ENCODE results near the gene AUH. TPM values are rescaled to one million over a fixed set of nuclear protein-coding genes. Genes with fewer than 3 reads are reported as not detected.

Gene AUH
- total and polyA plus RNA-seq, 5 donors = 19.1 to 29.0 (median 26.9) TPM

DNA sequence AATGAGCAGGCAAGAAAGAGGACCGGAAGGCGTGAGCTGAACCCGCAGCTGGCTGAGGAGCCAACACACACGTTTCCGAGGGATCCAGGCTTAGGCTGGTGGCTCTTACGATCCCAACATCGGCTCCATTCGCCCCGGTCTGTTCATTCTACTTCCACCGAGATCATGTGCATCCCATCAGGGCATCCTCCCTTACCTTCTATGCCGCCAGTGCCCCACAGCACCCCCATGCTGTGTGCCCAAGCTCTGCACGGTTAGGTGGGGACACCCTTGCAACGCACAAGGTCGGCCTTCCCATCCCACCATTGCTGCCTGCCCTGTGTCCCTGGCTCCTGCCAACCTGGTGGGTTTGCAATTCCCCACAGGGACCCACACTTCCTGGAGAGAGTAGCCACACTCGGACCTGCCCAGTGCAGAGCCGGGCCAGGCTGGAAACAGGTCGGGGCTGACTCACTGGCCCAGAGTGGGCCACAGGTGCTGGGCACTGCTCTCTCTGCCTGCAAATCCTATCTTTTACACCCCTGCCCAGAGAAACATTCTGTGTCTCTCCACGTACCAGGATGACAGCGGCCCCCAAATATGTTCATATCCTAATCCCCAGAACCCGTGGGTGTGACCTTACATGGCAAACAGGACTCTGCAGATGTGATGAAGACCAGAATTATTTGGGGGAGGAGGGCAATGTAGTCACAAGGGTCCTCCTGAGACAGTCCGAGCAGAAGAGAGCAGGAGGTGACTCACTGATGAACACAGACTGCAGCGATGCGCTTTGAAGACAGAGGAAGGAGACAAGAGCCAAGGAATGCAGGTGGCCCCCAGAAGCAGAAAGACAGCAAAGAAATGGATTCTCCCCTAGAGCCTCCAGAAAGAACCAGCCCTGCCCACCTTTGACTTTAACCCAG, 182.2 kb downstream of the AUH start:
- WGBS = 87% methylated on average over 23 of the region's 23 CpGs
- Histone ChIP-seq H3K27ac (ENCODE audit: low read length) (no peak overlapping the region), H3K4me3 (ENCODE audit: low read length) (no peak overlapping the region), H3K9me3 (ENCODE audit: control insufficient read depth, low read length) (no peaks in the 10 kb centered on the region), H3K27me3 (ENCODE audit: control insufficient read depth, insufficient read depth) (no peaks in the 10 kb centered on the region), H3K4me1 (ENCODE audit: control insufficient read depth, insufficient read depth, low read length) (no peaks in the 10 kb centered on the region)
- ATAC-seq (no peak), DNase-seq (no peak)
- intact Hi-C loops (cut with DNase I) = no loop called here

DNA sequence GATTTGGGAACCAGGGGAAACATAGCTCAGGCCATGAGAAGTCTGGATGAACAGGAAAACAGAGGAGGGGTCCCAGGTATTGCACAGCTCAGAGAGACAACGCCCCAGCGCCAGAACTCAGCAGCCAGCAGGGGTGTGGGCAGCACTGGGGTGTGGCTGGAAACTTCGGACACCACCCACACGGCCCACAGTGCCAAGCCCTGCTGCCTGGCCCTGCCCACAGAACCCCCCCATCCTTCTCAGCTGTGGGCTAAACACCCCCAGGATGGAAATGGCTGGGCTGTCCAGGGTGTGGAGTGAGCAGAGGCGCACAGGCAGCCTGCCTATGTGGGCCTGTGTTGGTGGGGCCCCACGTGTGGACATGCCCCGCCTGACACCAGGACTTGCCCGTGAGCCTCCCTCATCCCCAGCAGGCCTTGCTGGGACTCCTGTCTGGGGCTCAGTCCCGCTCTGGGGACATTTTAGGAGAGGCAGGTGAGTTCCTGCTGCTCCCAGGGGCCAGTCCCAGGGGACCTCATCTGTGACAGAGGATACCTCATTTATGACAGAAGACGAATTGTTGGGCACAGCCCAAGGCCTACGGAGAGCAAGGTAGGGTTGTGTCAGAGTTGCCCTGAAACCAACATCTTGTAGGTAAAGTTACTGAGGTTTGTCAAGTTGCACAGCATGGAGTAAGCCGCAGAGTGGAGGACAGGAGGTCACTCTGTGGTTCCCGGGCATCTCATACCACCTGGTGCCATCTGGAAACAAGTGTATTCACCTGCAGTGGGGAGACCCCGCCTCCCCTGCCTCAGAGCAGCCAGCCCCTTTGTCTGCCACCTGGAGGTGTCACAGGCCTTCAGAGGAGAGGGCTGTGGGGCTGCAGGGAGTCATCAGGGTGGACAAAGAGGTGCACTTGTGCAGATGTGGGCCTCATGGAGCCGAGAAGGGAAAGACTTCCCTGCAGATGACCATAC, 183.2 kb downstream of the AUH start:
- Histone ChIP-seq H3K9me3 (ENCODE audit: control insufficient read depth, low read length) (no peaks in the 10 kb centered on the region), H3K4me1 (ENCODE audit: control insufficient read depth, insufficient read depth, low read length) (no peaks in the 10 kb centered on the region), H3K27ac (ENCODE audit: low read length) (no peak overlapping the region), H3K4me3 (ENCODE audit: low read length) (no peak overlapping the region), H3K27me3 (ENCODE audit: control insufficient read depth, insufficient read depth) (no peaks in the 10 kb centered on the region)
- peak; percentile 34 to 35 for ATAC-seq
- 90% methylated on average over 15 of the region's 15 CpGs for WGBS
- intact Hi-C loops (cut with DNase I) = no loop called here
- no peak for DNase-seq

DNA sequence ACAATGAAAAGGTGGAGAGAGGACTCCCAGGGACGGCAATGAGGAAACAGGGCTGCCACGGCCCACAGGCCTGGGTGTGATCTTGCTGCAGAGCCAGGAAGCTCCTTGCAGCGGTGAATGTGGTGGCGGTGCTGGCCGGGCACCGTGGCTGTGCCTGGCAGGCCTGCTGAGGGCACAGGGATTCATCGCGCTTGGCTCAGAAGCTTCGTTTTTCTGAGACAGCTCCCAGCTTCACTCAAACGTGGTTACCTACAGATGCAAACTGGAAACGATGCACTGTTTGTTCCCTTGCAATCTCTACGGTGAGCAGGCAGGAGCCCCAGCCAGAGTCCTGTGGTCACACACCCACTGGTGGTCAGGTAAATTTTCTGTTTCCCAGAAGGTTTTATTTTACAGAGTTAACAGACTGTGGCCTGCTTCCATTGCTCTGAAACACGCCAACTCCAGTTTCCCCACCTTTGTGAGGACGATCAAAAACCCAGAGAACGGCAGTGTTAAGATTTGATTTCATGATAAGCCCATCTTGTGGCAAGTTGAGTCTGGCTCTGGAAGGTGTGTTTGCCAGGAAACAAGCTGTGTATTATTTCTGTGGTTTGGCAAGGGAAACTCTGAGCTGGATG, 183.9 kb downstream of the AUH start:
- no peak overlapping the region for H3K27ac ChIP-seq (ENCODE audit: low read length)
- no peaks in the 10 kb centered on the region for H3K9me3 ChIP-seq (ENCODE audit: control insufficient read depth, low read length)
- no peaks in the 10 kb centered on the region for H3K4me1 ChIP-seq (ENCODE audit: control insufficient read depth, insufficient read depth, low read length)
- intact Hi-C loops (cut with DNase I) = no loop called here
- H3K27me3 ChIP-seq (ENCODE audit: control insufficient read depth, insufficient read depth) = no peaks in the 10 kb centered on the region
- no peak overlapping the region for H3K4me3 ChIP-seq (ENCODE audit: low read length)
- WGBS = 76% methylated on average over 15 of the region's 15 CpGs
- ATAC-seq (no peak), DNase-seq (no peak)

DNA sequence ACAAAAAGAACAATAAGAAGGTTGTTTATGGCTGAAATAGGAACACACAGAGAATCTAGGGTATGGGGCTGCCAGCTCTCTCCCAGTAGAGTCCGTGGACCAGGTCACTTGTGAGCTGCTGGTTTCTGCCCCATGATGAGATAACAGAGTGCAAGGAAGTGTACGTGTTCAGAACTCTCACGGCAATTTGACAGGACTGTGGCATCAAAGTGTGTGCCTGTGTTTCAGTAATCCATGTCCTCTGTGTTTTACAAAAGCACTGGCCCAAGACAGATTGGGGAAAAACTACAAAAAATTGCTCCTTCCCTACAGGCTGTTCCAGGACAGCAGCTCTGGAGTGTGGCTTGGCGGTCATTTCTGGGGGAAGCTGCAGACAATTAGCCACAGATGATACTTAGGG, 184.6 kb downstream of the AUH start:
- WGBS = 58% methylated on average over 4 of the region's 4 CpGs
- H3K27me3 ChIP-seq (ENCODE audit: control insufficient read depth, insufficient read depth) = no peaks in the 10 kb centered on the region
- H3K4me1 ChIP-seq (ENCODE audit: control insufficient read depth, insufficient read depth, low read length) = no peaks in the 10 kb centered on the region
- H3K9me3 ChIP-seq (ENCODE audit: control insufficient read depth, low read length) = no peaks in the 10 kb centered on the region
- H3K4me3 ChIP-seq (ENCODE audit: low read length) = no peak overlapping the region
- ATAC-seq = no peak
- no peak for DNase-seq
- intact Hi-C loops (cut with DNase I) = no loop called here
- no peak overlapping the region for H3K27ac ChIP-seq (ENCODE audit: low read length)

DNA sequence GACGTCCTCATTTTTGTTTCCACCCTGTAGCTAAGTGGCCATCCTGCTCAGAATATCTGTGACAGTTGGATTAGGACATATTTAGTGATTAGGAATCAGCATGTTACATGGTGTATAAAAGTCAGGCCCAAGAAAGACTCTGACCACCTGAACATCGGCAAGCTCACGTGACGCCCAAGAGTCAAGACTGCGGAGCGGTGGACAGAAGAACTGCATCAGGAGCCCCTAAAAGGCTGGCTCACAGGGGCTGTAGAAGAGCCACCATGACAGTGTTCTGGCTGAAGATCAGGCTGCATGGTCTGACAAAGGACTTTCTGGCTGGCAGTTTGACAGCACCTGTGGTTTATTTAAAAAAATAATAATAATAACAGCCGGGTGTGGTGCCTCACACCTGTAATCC, 185.3 kb downstream of the AUH start:
- Histone ChIP-seq H3K4me1 (ENCODE audit: control insufficient read depth, insufficient read depth, low read length) (no peaks in the 10 kb centered on the region), H3K4me3 (ENCODE audit: low read length) (no peak overlapping the region), H3K9me3 (ENCODE audit: control insufficient read depth, low read length) (no peaks in the 10 kb centered on the region), H3K27me3 (ENCODE audit: control insufficient read depth, insufficient read depth) (no peaks in the 10 kb centered on the region), H3K27ac (ENCODE audit: low read length) (no peak overlapping the region)
- WGBS = 95% methylated on average over 7 of the region's 7 CpGs
- ATAC-seq (no peak), DNase-seq (no peak)
- intact Hi-C loops (cut with DNase I) = no loop called here

DNA sequence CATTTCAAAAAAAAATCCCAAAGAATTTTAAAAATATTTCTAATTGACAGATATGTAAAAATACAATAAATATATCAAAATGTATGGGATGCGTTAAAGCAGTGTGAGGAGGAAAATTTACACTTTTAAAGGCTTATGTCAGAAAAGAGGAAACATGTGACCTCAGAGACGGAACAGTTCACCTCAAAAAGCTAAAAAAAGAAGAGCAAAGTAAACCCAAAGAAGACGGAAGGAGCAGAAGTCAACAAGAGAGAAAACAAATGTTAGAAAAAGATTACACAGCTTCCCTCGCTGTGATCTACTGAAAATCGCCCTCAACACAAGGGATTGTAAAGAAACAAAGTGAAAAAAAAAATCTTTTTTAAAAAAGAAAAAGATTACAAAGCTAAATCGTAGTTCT, 186.9 kb downstream of the AUH start:
- H3K27ac ChIP-seq (ENCODE audit: low read length) = no peak overlapping the region
- WGBS = 58% methylated on average over 6 of the region's 6 CpGs
- H3K9me3 ChIP-seq (ENCODE audit: control insufficient read depth, low read length) = no peaks in the 10 kb centered on the region
- DNase-seq (no peak), ATAC-seq (no peak)
- no peaks in the 10 kb centered on the region for H3K27me3 ChIP-seq (ENCODE audit: control insufficient read depth, insufficient read depth)
- no peaks in the 10 kb centered on the region for H3K4me1 ChIP-seq (ENCODE audit: control insufficient read depth, insufficient read depth, low read length)
- intact Hi-C loops (cut with DNase I) = no loop called here
- no peak overlapping the region for H3K4me3 ChIP-seq (ENCODE audit: low read length)

DNA sequence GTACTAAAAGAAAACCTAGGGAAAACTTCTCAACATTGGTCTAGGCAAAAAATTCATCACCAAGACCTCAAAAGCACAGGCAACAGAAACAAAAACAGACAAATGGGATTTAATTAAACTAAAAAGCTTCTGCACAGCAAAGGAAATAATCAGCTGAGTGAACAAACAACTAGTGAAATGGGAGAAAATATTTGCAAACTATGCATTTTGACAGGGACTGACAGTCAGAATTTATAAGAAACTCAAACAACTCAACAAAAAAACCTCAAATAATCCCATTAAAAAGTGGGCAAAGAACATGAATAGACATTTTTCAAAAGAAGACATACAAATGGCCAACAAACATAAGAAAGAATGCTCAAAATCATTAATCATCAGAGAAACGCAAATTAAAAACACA, 189.4 kb downstream of the AUH start:
- Histone ChIP-seq H3K9me3 (ENCODE audit: control insufficient read depth, low read length) (no peaks in the 10 kb centered on the region), H3K4me1 (ENCODE audit: control insufficient read depth, insufficient read depth, low read length) (no peaks in the 10 kb centered on the region), H3K27me3 (ENCODE audit: control insufficient read depth, insufficient read depth) (no peaks in the 10 kb centered on the region), H3K27ac (ENCODE audit: low read length) (no peak overlapping the region), H3K4me3 (ENCODE audit: low read length) (no peak overlapping the region)
- DNase-seq (no peak), ATAC-seq (no peak)
- intact Hi-C loops (cut with DNase I) = no loop called here
- WGBS = 96% methylated on average over 1 of the region's 1 CpG

DNA sequence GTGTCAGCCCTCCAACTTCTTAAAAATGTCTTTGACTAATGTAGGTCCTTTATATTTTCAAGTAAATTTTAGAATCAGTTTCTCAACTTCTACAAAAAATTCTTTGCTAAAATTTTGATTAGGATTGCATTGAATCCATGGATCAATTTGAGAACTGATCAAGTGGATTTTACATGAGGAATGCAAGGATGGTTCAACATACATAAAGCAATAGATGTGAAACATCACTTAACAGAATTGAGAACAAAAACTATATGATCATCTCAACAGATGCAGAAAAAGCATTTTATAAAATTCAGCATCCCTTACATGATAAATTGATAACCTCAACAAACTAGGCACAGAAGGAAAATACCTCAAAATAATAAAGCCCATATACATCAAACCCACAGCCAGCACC, 190.8 kb downstream of the AUH start:
- Histone ChIP-seq H3K27me3 (ENCODE audit: control insufficient read depth, insufficient read depth) (no peaks in the 10 kb centered on the region), H3K4me1 (ENCODE audit: control insufficient read depth, insufficient read depth, low read length) (no peaks in the 10 kb centered on the region), H3K27ac (ENCODE audit: low read length) (no peak overlapping the region), H3K4me3 (ENCODE audit: low read length) (no peak overlapping the region), H3K9me3 (ENCODE audit: control insufficient read depth, low read length) (no peaks in the 10 kb centered on the region)
- DNase-seq = no peak
- intact Hi-C loops (cut with DNase I) = no loop called here
- ATAC-seq = no peak

DNA sequence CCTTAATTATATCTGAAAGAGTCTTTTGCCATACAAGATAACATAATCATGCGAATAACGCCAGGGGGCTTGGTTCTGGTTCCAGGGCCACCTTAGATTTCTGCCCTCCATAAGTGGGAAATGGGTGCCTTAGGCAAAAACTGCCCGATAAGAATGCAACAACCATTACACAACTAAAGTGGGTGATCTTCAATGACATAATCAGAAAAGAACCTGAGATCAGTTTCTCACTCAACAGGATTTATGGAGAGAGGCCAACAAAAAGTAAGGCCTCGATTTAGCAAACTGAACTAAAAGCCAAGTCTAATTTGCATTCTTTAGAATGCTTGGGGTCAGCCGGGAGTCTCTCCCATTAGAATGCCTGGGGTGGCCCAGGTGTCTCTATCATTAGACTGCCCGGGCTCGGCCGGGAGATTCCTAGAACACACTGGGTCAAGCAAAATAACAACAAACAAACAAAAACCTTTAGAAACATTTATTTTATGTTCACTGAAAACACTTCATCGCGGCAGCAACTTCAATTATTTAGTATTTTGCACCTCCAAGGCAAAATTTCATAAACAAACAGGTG, 194.8 kb downstream of the AUH start:
- H3K4me1 ChIP-seq (ENCODE audit: control insufficient read depth, insufficient read depth, low read length) = no peaks in the 10 kb centered on the region
- intact Hi-C loops (cut with DNase I) = no loop called here
- no peaks in the 10 kb centered on the region for H3K9me3 ChIP-seq (ENCODE audit: control insufficient read depth, low read length)
- DNase-seq = no peak
- H3K4me3 ChIP-seq (ENCODE audit: low read length) = no peak overlapping the region
- 60% methylated on average over 10 of the region's 10 CpGs for WGBS
- H3K27ac ChIP-seq (ENCODE audit: low read length) = no peak overlapping the region
- no peak for ATAC-seq
- no peaks in the 10 kb centered on the region for H3K27me3 ChIP-seq (ENCODE audit: control insufficient read depth, insufficient read depth)

DNA sequence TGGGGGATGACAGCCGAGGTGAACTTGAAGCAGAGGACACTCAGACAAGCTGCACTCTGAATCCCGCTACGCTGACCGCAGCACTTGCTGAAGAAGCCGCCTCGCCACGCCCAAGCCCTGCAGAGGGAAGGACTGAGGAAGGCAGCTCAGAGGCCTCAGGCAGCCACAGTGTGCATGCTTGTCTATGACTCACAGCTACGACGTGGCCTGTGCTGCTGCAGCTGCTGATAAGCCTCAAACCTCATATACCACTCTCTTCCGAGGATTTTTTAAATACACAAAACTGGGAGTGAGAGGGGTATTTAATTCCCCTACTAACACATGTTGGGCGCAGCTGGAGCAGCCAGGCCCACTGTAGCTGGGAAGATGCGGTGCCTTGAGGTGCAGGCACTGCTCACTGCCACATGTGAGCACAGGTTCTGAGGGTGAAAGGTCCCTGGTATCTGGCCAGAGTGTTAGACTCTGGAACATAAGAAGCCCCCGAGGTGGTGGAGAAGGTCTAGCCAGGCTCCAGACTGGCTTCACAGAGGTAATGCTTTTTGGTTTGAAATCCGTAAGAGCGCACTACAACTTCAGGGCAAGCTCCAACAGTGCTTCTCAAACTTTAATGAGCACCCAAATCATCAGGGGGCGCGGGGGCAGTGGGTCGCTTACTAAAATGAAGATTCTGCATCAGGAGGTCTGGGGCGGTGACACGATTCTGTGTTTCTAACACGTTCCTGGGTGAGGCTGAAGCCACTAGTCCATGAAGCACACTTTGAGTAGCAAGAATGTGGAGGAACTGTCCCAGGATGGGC, 196.8 kb downstream of the AUH start:
- 67% methylated on average over 21 of the region's 21 CpGs for WGBS
- DNase-seq (peak; percentile 68 to 83 (median 81)), ATAC-seq (peak; percentile 40 to 60)
- Histone ChIP-seq H3K27ac (ENCODE audit: low read length) (no peak overlapping the region), H3K4me3 (ENCODE audit: low read length) (no peak overlapping the region), H3K27me3 (ENCODE audit: control insufficient read depth, insufficient read depth) (no peaks in the 10 kb centered on the region), H3K4me1 (ENCODE audit: control insufficient read depth, insufficient read depth, low read length) (no peaks in the 10 kb centered on the region), H3K9me3 (ENCODE audit: control insufficient read depth, low read length) (no peaks in the 10 kb centered on the region)
- intact Hi-C loops (cut with DNase I) = no loop called here

Measured in right cardiac atrium (tissue), 5 donors.